ENCODE results near the gene WEE2.

The WEE2 gene

DNA sequence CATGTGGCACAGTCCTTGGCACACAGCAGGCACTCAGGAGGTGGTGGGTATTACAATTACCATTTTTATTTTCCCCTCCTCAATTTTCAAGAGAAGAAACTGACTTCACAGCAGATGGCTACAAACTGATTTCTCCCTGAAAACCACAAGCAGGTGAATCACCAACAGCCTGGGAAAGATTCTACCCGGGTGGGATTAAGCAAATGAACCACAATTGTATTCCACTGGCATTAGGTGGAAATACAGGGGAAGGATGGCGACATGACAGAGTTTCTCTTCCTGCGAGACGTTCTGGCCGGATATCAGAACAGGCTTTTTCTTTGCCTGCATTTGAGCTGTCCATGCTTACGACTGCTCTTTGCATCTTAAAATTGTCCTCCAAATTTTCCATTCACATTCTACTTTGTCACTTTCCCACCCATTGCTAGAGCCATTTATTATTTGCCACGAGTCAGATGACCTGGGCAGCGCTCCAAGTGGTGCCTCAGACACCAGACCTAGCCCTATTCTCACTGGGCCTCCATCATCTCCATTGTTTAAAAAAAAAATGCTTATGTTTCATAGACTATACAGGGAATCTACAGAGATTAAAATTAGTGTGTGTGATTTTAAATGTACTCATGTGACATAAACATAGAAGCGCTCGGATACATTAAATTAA, 10.8 kb upstream of the WEE2 start:
- H3K9me3 ChIP-seq (ENCODE audit: low read length): no peaks in the 10 kb centered on the region
- TF ChIP-seq, protein P1, sequence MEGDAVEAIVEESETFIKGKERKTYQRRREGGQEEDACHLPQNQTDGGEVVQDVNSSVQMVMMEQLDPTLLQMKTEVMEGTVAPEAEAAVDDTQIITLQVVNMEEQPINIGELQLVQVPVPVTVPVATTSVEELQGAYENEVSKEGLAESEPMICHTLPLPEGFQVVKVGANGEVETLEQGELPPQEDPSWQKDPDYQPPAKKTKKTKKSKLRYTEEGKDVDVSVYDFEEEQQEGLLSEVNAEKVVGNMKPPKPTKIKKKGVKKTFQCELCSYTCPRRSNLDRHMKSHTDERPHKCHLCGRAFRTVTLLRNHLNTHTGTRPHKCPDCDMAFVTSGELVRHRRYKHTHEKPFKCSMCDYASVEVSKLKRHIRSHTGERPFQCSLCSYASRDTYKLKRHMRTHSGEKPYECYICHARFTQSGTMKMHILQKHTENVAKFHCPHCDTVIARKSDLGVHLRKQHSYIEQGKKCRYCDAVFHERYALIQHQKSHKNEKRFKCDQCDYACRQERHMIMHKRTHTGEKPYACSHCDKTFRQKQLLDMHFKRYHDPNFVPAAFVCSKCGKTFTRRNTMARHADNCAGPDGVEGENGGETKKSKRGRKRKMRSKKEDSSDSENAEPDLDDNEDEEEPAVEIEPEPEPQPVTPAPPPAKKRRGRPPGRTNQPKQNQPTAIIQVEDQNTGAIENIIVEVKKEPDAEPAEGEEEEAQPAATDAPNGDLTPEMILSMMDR (IDR thresholded peaks at IDR 0.05; ENCODE audit: low read length): no peak
- no peak for TF ChIP-seq EZH2 (IDR thresholded peaks at IDR 0.05; ENCODE audit: borderline replicate concordance, low read length)
- 0 out of 2 replicates have a peak, but pooled peaks cover 2% of the 10 kb centered on the region for H4K20me1 ChIP-seq (ENCODE audit: insufficient read depth, low read length)
- no peak overlapping the region for H3K9ac ChIP-seq (ENCODE audit: low read length)
- no peak overlapping the region for H2AFZ ChIP-seq (ENCODE audit: low read length)
- H3K4me3 ChIP-seq (ENCODE audit: low read depth, low read length, poor library complexity, severe bottlenecking): no peak overlapping the region
- no peaks in the 10 kb centered on the region for H3F3A ChIP-seq (ENCODE audit: insufficient read depth, low read length)
- peaks cover 8% of the 10 kb centered on the region for H3K4me1 ChIP-seq (ENCODE audit: insufficient read depth, low read length, severe bottlenecking)
- no peak overlapping the region for H3K27ac ChIP-seq (ENCODE audit: low read depth, low read length, poor library complexity, severe bottlenecking)
- no peak overlapping the region for H3K4me2 ChIP-seq (ENCODE audit: low read length)
- H3K9me2 ChIP-seq (ENCODE audit: low read depth, low read length): no peaks in the 10 kb centered on the region
- no peaks in the 10 kb centered on the region; the same call in 1 of the 2 replicates for H3K27me3 ChIP-seq (ENCODE audit: insufficient read depth, low read length)
- H3K36me3 ChIP-seq (ENCODE audit: insufficient read depth, low read length): no peaks in the 10 kb centered on the region
- no peaks in the 10 kb centered on the region for H3K79me2 ChIP-seq (ENCODE audit: insufficient read depth, low read length)

DNA sequence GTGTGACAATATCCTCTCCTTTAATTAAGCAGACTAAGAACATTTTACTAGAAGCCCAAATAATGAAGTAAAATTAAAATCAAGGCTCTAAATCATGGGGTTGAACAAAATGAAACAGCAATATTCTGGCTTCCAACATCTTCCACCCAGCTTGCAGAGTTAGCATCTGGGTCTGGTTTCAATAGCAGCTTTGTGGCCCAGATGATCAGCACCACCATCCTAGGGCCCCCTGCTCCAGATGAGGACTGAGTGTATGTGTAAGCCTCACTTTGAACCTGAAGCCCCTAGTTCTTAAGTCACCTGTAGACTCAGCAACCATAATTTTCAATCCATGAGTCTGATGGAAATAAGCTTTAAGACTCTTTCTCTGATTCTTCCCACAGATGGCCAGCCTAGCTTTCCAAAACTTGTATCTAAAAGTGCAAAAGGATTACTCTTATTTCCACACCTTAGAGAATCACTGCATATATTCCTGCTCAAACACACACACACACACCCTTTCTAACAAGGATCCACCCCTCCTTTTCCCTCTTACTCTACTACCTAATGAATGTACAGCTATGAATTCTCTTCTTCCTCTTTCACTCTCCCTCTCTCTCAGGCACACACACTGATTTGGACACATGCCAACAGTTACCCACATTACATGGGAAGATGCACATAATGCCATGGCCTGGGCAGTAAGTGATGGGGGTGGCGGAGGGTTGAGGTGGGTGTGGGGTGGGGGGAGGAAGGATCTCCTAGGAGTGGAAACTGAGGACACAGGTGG, 9.7 kb upstream of the WEE2 start:
- Histone ChIP-seq H3K27me3 (ENCODE audit: insufficient read depth, low read length) (no peaks in the 10 kb centered on the region; the same call in 1 of the 2 replicates), H3K27ac (ENCODE audit: low read depth, low read length, poor library complexity, severe bottlenecking) (no peak overlapping the region), H3K9ac (ENCODE audit: low read length) (no peak overlapping the region), H4K20me1 (ENCODE audit: insufficient read depth, low read length) (no peaks in the 10 kb centered on the region), H3K4me1 (ENCODE audit: insufficient read depth, low read length, severe bottlenecking) (peaks cover 13% of the 10 kb centered on the region), H3K4me3 (ENCODE audit: low read depth, low read length, poor library complexity, severe bottlenecking) (no peak overlapping the region), H3K79me2 (ENCODE audit: insufficient read depth, low read length) (no peaks in the 10 kb centered on the region), H3K36me3 (ENCODE audit: insufficient read depth, low read length) (no peaks in the 10 kb centered on the region), H3K9me2 (ENCODE audit: low read depth, low read length) (no peaks in the 10 kb centered on the region), H3K4me2 (ENCODE audit: low read length) (no peak overlapping the region), H3K9me3 (ENCODE audit: low read length) (no peaks in the 10 kb centered on the region), H3F3A (ENCODE audit: insufficient read depth, low read length) (no peaks in the 10 kb centered on the region), H2AFZ (ENCODE audit: low read length) (no peak overlapping the region)
- no peak for TF ChIP-seq EZH2 (IDR thresholded peaks at IDR 0.05; ENCODE audit: borderline replicate concordance, low read length)
- TF ChIP-seq, protein P1 (IDR thresholded peaks at IDR 0.05; ENCODE audit: low read length): no peak

- H3K9me3 ChIP-seq (ENCODE audit: low read length): no peaks in the 10 kb centered on the region
- H3F3A ChIP-seq (ENCODE audit: insufficient read depth, low read length): no peaks in the 10 kb centered on the region
- H4K20me1 ChIP-seq (ENCODE audit: insufficient read depth, low read length): no peaks in the 10 kb centered on the region
- no peak overlapping the region for H3K4me2 ChIP-seq (ENCODE audit: low read length)
- no peaks in the 10 kb centered on the region for H3K9me2 ChIP-seq (ENCODE audit: low read depth, low read length)
- H3K79me2 ChIP-seq (ENCODE audit: insufficient read depth, low read length): no peaks in the 10 kb centered on the region
- H3K4me1 ChIP-seq (ENCODE audit: insufficient read depth, low read length, severe bottlenecking): peaks cover 13% of the 10 kb centered on the region
- no peak overlapping the region for H2AFZ ChIP-seq (ENCODE audit: low read length)
- TF ChIP-seq, protein P1 (IDR thresholded peaks at IDR 0.05; ENCODE audit: low read length): no peak
- TF ChIP-seq EZH2 (IDR thresholded peaks at IDR 0.05; ENCODE audit: borderline replicate concordance, low read length): no peak
- no peak overlapping the region for H3K27ac ChIP-seq (ENCODE audit: low read depth, low read length, poor library complexity, severe bottlenecking)
- no peaks in the 10 kb centered on the region for H3K36me3 ChIP-seq (ENCODE audit: insufficient read depth, low read length)
- peaks cover under 1% of the 10 kb centered on the region; the same call in 1 of the 2 replicates for H3K27me3 ChIP-seq (ENCODE audit: insufficient read depth, low read length)
- H3K9ac ChIP-seq (ENCODE audit: low read length): no peak overlapping the region
- no peak overlapping the region for H3K4me3 ChIP-seq (ENCODE audit: low read depth, low read length, poor library complexity, severe bottlenecking)
Observed at GRCh38 chr7:141699860-141700259, 8.3 kb upstream of the WEE2 start.

Measured in OCI-LY1 (cell line).